CMK (cell line): Measurements from ENCODE around the gene PYGL.
"Not testable (repeated sequence)": the region's sequence is repeated elsewhere in the genome, so short reads cannot be mapped to it uniquely, and the experiment has no call there.

Experiments
- DNase-seq: peaks from one replicate; pipeline ENCODE4 v3.0.0-alpha.2; 2010; ENCODE audit warnings: low read depth

The PYGL gene

DNA sequence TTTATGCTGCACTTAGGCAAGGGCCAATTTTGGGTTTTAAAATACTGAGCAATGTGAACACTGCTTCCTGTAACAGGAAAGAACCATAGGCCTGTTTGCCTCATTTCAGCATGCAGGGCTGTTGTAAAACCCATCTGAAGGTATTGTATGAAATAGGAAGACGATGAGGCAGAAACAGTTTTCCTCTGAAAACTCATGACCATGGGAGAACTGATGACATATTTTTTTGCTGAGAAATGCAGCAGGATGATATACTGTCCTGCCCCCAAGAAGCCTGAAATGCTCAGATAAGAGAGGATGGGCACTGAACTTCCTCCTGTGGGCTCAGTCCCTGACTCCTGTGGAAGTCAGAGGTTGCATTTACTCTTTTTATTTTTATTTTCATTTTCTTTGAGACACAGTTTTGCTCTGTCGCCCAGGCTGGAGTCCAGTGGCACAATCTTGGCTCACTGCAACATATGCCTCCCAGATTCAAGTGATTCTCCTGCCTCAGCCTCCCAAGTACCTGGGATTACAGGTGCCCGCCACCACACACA lies 17.4 kb downstream of the PYGL start:
- DNase-seq: peak; percentile 58

DNA sequence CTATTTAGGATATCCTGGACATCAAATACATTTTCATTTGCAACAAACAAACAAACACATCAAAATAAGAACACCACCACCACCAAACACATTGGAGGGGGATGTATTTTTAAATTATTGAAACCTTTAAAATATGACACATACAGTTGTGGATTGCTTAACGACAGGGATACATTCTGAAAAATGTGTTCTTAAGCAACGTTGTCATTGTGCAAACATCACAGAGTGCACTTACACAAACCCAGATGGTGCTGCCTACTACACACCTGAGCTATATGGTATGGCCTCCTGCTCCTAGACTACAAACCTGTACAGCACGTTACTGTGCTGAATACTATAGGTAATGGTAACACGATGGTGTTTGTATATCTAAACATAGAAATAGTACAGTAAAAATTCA lies 19.4 kb downstream of the PYGL start:
- DNase-seq: no peak

DNA sequence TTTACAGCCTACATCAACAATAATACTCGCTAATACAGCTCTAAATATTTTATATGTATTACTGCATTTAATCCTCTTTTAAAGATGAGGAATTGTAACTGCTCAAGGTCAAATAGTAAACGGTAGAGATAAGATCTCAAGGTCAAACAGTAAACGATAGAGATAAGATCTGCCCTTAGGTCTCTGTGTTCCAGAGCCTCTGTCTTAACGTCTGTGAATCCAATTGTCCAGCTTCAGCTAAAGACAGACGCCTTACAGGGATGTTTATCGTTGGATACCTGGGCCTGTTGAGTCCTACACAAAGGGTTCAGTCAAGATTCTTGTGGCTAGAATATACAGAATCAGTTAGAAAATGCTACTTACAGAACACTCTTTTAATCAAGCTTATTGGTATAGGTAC lies 20.0 kb downstream of the PYGL start:
- no peak for DNase-seq

DNA sequence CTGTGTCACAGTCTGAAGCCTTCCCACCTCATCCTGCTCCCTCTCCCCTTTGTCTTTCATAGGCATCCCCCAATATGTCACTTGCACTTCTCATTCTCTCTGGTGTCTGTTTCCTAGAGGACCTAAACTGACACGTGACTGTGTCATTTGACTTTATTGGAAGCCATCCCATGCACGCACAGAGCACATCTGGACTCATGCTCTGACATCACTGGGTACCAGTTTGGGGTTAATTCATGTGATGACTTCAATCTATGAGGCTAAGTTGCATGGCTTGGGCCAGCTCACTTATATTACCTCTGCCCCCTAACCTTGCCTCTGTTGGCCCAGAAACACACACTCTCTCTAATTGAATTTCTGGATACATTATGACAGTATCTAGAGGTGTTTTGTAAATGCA lies 21.5 kb downstream of the PYGL start:
- DNase-seq: no peak

DNA sequence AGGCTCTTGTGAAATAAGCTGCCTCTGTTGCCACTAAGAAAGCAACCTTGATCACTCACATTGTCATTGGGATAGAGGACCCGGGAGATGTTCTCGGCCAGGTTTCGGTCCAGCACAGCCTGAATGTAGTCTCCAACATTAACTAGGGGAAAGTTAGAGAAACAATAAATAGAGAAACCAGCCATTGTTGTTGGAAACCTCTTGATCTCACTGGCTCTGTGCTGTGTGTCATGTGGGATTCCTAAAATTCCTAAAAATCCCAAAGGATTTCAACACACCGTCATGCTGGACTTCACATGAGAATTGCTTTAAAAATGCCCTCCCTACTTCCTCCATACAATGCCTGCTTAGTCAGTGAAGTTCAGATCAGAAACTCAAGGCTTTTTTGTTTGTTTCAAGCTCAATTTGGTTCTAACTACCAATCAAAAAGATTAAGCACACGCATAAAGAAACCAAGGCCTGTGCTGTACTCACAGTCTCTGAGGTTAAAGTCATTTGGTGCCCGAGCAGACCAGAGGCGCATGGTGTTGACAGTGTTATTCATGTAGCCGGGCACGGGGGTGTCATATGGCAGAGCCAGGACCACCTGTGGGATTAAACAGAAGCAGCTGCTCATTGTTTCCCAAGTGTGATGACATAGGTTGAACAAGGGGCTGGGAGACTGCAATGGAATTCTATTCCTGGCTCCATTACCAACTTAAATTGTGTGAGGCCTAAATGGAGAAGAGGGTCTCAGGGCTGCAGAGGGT lies 23.6 kb downstream of the PYGL start:
- DNase-seq: no peak

DNA sequence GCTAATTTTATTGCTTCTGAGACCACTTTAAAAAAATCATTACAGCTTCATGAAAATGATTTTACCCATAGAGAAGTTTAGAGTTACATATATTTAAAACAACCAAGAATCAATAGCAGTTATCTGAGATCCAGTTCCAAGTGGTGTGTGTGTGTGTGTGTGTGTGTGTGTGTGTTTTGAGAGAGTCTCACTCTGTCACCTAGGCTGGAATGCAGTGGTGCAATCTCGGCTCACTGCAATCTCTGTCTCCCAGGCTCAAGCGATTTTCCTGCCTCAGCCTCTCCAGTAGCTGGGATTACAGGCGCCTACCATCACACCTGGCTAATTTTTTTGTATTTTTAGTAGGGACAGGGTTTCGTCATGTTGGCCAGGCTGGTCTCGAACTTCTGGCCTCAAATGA lies 24.8 kb downstream of the PYGL start:
- DNase-seq: not testable (repeated sequence)

DNA sequence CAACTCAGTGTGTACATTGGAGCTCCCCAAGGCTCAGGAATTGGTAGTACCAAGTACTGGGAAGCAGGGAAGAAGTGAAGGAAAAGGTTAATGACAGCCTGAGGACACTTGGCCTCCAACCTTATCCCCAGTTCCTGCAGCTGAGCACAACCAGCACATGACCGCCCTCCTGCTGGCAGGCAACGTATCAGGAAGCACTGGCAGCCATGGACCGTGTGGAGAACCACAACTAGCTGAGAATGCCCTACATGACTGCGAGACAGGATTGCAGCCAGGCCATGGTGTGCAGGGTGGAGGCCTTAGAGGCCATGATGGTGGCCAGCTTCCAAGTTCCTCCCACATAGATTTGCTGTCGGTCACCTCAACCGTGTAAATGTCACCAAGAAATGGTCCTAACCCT lies 26.8 kb downstream of the PYGL start:
- no peak for DNase-seq

DNA sequence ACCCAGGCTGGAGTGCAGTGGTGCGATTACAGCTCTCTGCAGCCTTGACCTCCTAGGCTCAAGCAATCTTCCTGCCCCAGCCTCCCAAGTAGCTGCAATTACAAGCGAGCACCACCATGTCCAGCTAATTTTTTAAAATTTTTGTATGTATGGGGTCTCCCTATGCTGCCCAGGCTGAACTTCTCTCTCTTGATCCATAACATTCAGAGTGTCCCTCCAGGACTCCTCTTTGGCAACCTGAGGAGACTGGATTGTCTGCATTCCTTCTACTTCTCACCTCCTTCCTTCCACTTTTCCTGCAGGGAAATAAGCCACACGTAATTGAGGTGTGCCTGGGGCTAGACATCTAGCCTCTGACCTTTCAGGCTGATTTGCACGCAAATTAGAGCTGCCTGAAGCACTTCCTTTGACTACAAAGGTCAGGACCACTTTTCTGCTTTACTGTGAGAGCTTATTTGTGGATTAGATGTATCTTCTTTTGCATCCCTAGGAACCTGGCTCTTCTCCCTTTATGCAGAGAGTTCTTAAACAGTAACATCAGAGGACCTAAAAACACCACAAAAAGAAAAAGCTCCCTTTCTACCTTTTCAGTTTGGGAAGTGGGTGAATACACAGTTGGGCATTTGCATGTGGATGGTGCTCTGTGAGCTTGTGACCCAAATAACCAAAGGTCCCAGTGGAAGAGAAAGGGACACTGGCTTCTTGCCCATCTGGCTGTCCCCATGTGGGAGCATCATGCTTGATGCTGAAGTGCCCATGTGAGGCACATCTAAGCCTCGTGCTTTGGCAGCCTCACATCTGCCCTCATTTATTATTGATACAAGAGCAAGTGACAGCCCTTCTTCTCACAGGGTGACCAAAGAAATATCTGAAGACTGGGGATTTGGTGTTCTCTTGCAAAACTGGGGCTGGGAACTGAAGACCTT lies 33.5 kb downstream of the PYGL start:
- DNase-seq: no peak

DNA sequence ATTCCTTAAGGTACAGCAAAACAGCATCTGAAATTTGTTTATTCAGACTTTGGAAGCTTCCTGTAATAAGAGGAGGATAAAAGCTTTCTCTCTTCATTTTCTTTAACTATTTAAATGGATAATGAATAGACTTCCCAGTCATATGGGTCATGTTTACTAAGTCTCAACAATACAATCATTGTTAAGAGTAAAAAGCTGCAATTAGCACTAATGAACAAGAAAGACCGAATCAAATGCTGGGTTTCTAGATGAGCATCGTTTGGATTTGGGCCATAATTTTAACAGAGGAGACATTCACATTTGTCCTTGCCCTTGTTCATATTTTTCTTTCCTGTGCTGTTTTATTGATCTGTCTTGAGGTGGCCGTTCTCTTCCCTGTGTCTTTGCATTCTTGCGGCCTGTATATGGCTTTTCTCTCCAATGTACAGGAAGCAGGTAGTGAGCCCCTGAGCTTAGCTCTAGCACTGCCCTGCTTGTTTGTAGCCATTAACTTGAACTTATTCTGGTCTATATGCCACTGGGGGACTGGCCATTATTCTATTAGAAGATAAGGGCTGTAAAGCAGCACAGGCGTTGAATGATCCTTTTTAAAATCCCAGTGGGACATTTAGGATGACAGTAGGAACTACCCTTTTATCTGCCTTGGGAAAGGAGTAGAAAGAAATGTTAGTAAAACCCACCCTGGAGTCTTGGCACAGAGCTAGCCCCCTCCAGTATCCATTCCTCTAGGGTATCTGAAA lies 37.8 kb downstream of the PYGL start:
- no peak for DNase-seq

DNA sequence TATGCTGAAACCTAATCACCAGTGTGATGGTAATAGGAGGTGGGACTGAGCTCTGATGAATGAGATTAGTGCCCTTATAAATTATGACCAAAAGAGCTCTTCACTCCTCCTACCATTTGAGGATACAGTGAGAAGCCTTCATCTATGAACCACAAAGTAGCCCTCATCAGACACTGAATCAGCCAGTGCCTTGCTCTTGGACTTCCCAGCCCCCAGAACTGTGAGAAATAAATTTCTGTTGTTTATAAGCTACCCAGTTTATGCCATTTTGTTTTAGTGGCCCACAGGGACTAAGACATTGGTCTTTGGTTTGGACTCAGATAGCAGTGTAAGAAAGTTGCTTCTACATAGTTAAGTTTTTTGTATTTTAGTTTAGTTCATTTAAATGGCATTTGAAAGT lies 39.6 kb downstream of the PYGL start:
- DNase-seq: no peak

DNA sequence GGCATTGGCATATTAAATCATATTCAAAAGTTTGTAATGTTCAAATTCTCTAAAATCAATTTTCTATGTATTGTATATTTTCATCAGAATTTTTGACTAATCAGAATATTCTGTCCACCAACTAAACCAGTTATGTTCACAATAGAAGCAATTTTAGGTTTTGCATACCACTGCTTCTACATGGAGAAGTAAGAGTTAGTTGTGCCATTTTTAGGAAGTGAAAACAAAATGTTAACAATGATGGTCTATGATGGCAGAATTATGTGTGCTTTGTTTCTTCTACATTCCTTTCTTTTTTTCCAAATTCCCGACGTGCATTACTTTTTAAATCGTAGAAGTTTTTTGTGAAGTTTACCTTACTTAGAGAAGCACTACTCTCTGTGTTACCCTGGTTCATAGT lies 42.9 kb downstream of the PYGL start:
- DNase-seq: no peak

DNA sequence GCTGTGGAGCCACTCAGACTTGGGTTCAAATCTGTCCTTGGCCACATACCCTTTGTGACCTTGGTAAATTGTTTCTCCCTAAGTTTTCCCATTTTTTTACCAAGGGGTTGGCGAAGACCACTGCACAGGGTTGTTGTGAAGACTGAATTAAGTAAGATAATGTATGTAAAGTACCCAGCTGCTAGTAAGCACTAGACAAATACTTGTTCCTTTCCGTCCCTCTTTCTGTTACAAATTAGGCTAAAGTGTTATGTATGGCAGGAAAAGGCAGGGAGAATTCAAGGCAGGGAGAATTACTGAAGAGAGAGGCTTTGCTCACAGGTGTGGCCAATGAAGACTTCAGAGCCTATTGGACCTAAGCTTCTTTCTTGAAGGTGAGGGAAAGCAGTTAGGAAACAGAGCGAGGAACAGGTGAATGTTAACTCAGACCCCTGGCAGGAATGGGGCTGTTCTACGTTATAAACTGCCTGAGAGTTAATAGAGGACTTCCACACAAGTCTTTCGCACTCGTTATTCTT lies 46.6 kb downstream of the PYGL start:
- DNase-seq: no peak

DNA sequence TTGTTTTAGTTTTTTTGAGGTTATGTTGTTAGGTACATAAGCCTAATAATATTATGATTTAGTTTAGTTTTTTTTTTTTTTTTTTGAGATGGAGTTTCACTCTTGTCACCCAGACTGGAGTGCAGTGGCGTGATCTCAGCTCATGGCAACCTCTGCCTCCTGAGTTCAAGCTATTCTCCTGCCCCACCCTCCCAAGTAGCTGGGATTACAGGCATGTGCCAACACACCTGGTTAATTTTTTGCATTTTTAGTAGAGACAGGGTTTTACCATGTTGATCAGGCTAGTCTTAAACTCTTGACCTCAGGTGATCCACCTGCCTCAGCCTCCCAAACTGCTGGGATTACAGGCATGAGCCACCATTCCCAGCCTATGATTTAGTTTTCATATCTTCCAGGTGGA lies 47.3 kb downstream of the PYGL start:
- not testable (repeated sequence) for DNase-seq

DNA sequence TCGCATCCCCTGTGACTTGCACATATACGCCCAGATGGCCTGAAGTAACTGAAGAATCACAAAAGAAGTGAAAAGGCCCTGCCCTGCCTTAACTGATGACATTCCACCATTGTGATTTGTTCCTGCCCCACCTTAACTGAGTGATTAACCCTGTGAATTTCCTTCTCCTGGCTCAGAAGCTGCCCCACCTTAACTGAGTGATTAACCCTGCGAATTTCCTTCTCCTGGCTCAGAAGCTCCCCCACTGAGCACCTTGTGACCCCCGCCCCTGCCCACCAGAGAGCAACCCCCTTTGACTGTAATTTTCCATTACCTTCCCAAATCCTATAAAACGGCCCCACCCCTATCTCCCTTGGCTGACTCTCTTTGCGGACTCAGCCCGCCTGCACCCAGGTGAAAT lies 47.9 kb downstream of the PYGL start:
- not testable (repeated sequence) for DNase-seq

DNA sequence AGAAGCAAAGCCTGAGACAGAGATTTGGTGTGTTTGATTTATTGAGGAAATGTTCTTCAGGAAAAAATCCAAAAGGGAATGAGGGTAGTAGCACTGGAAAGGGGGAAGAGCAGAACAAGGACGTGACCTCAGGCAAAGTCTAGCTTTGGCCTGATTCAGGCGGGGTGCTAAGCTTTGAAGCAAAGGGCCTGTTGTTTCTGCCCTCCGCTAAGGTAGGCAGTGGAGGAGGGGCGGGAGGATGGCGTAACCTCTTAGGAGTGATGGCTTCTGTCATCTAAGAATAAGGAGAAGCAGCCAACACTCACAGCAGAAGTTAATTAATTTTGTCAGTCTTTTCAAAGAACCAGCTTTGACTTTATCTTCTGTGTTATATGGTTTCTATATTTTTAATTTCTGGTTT lies 52.0 kb downstream of the PYGL start:
- DNase-seq: no peak

DNA sequence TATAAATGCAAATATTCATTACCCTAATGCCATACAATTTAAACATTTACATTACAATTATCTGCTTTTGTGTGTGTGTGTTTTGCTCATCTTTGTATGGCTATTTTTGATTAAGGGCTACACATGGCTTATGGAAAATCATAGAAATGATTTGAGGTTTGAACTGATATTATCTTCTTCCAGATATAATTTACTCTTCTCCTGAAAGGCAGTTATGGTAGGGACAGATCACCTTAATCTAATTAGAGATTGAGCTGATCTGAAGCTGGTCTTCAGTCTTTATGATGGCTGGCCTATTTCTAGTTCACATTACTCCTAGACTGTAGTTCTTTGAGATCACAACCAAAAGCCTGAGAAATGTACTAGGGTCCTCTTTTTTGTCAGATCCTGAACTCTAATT lies 56.8 kb downstream of the PYGL start:
- no peak for DNase-seq

DNA sequence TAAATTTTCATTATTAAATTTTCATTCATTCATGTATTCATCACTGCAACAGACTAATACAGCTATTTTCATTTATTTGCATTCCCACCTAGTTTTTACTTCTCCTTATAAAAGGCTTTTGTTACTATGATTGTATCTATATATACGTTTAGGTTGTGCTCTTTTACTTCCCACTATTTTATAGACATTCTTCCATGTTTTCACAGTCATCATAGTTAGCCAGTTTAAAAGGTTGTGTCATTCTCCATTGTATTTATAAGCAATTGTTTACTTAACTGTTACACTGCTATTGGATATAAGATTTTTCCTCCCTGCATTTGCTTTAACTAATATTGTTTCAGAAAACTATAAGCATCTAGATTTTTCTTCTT lies 60.5 kb downstream of the PYGL start:
- DNase-seq: no peak

DNA sequence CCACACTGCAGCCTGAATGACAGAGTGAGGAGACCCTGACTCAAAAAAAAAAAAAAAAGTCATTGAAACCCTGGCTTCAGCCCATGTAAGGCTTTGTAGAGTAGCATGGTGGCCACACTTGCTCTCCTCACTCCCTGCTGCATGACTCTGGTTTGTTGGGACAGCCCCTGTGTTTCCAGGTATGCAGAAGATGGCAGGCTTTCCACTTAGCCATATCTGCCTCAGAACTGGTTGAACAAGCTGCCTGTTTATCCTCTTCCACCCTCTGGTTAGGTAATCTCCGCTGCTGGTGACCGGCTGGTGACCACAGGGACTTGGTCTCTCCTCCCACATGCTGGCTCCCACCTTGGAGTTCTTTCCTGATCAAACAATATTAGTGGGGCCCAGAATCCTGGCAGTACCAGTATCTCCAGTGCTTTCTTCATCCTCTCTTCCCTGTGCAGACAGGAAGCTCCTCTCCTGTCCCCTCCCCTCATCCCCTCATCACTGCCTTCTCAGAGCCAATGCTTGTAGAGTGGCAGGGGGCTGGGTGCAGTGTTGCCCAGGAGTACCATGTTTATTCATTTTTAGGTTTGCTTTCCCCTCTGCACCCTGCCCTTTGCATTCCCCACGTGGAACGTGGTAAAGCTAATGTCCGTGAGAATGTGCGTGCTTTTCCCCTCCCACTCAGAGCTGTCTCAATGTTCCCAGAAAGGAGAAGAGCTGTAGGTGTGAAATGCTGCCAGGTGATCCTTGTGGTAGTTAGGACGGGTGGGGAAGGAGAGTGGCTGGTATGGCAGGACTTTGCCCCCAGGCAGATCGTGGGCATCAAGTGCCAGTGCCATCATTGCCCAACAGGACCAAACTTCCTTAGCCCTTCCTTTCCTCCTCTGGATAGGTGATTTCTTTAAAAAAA lies 61.1 kb downstream of the PYGL start:
- no peak for DNase-seq

DNA sequence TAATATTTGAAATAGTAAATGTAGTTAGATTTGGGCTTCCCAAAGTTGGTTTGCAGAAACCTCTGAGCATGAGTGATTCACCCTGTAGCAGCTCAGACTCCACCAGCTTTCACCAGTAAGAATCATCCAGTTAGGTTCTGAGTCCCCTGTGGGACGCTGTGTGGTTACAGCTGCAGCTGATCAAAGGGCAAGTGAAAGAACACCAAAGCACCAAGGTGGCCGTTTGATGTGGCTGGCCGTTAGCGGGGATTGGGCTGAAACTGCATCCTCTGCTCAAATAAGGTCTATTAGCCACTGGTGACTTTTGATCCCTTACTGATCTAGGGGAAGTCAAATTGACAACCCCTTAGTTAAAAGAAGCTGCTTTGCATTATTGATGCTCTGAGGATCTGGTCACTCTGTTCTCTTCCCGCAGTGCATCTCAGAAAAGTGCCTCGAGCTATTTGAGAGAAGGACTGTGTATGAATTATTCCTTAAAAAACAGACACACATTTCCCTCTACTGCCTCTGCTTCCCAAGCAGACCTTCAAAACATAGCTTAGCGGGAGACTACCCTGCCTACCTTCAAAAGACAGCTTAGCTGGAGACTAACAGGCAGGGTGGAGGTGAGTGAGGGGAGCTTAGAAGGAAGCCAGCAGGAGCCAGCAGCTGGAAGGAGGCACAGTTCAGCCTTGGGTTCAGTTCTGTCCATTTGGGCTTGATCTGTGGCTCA lies 68.8 kb downstream of the PYGL start:
- no peak for DNase-seq

DNA sequence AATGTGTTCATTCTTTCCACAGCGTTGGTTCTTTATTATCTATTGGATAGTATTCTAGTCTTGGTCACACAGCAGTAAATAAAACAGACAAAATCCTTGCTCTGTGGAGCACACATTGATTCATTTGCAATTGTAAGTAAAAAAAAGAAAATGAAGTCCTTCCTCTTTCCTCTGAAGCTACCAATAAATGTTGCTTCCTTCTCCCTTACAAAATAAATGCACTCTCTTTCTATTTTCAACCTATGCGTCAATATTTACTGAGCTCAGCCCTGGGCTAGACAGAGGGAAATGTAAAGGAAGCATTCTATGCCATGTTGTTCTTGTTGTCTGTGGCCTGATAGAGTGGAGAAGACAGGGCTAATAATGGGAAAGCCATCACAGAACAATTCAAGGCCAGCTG lies 69.5 kb downstream of the PYGL start:
- no peak for DNase-seq
